ENCODE measurements around the gene BORA.

The BORA gene

DNA sequence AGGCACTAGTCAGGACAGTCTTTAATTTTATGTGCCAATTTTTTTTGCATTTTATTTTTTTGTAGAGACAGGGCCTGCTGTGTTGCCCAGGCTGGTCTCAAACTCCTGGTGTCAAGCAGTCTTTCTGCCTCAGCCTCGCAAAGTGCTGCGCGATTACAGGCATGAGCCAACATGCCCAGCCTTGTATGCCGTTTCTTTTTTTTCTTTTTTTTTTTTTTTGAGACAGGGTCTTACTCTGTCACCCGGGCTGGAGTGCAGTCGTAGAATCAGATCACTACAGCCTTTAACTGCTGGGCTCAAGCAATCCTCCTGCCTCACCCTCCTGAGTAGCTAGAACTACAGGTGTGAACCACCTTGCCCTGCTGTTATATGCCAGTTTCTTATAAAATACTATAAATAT is 26.4 kb downstream of the BORA start:
- Histone ChIP-seq H3K9me3 (ENCODE audit: insufficient read depth, low read depth, low read length) (no peaks in the 10 kb centered on the region), H3F3A (ENCODE audit: low read depth) (no peaks in the 10 kb centered on the region), H4K20me1 (ENCODE audit: insufficient read depth, low read length, poor library complexity, severe bottlenecking) (peaks cover 7% of the 10 kb centered on the region), H2AFZ (ENCODE audit: low read length) (no peak overlapping the region), H3K9ac (ENCODE audit: low read depth, low read length, poor library complexity, severe bottlenecking) (no peak overlapping the region), H3K27me3 (ENCODE audit: insufficient read depth, low read length, poor library complexity, severe bottlenecking) (no peaks in the 10 kb centered on the region), H3K36me3 (ENCODE audit: insufficient read depth, low read length) (peaks cover 83% of the 10 kb centered on the region; the same call in 1 of the 2 replicates), H3K4me2 (ENCODE audit: low read depth, low read length, poor library complexity, severe bottlenecking) (no peak overlapping the region), H3K9me2 (replicated peaks; ENCODE audit: low read depth, low read length) (no peaks in the 10 kb centered on the region), H3K79me2 (ENCODE audit: insufficient read depth, low read length) (peaks cover 15% of the 10 kb centered on the region), H3K4me1 (ENCODE audit: insufficient read depth, low read length, poor library complexity, severe bottlenecking) (no peaks in the 10 kb centered on the region), H3K4me3 (ENCODE audit: low read length, poor library complexity, severe bottlenecking) (no peak overlapping the region)
- no peak for TF ChIP-seq EZH2phosphoT487 (IDR thresholded peaks at IDR 0.05; ENCODE audit: borderline replicate concordance)
- TF ChIP-seq, protein P1, sequence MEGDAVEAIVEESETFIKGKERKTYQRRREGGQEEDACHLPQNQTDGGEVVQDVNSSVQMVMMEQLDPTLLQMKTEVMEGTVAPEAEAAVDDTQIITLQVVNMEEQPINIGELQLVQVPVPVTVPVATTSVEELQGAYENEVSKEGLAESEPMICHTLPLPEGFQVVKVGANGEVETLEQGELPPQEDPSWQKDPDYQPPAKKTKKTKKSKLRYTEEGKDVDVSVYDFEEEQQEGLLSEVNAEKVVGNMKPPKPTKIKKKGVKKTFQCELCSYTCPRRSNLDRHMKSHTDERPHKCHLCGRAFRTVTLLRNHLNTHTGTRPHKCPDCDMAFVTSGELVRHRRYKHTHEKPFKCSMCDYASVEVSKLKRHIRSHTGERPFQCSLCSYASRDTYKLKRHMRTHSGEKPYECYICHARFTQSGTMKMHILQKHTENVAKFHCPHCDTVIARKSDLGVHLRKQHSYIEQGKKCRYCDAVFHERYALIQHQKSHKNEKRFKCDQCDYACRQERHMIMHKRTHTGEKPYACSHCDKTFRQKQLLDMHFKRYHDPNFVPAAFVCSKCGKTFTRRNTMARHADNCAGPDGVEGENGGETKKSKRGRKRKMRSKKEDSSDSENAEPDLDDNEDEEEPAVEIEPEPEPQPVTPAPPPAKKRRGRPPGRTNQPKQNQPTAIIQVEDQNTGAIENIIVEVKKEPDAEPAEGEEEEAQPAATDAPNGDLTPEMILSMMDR (conservative IDR thresholded peaks at IDR 0.05; ENCODE audit: low read length): no peak

DNA sequence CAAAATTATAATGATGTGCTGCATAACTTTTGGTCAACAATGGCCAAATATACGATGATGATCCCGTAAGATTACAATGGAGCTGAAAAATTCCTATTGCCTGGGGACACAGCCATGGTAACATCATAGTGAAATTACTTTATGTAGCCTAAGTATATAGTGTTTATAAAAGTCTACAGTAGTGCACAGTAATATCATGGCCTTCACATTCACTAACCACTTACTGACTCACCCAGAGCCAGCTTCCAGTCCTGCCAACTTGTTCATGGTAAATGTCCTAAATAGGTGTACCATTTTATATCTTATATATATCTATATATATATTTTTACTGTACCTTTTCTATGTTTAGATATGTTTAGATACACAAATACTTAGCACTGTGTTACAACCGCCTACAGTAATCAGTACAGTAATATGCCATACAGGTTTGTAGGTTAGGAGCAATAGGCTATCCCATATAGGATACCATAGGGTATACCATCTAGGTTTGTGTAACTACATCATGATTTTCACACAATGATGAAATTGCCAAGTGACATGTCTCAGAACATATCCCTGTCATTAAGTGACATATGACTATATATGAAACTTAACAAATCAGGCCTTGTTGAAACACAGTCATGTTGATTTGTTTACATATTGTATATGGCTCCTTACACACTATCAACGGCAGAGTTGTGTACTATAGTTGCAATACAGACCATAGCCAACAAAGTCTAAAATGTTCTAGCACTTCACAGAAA is 30.2 kb downstream of the BORA start:
- no peak for TF ChIP-seq EZH2phosphoT487 (IDR thresholded peaks at IDR 0.05; ENCODE audit: borderline replicate concordance)
- TF ChIP-seq, protein P1 (conservative IDR thresholded peaks at IDR 0.05; ENCODE audit: low read length): no peak
- Histone ChIP-seq H3K27me3 (ENCODE audit: insufficient read depth, low read length, poor library complexity, severe bottlenecking) (no peaks in the 10 kb centered on the region), H4K20me1 (ENCODE audit: insufficient read depth, low read length, poor library complexity, severe bottlenecking) (no peaks in the 10 kb centered on the region), H3K4me1 (ENCODE audit: insufficient read depth, low read length, poor library complexity, severe bottlenecking) (no peaks in the 10 kb centered on the region), H2AFZ (ENCODE audit: low read length) (no peak overlapping the region), H3K9me3 (ENCODE audit: insufficient read depth, low read depth, low read length) (no peaks in the 10 kb centered on the region), H3K9ac (ENCODE audit: low read depth, low read length, poor library complexity, severe bottlenecking) (no peak overlapping the region), H3K79me2 (ENCODE audit: insufficient read depth, low read length) (no peaks in the 10 kb centered on the region), H3F3A (ENCODE audit: low read depth) (no peaks in the 10 kb centered on the region), H3K36me3 (ENCODE audit: insufficient read depth, low read length) (peaks cover 85% of the 10 kb centered on the region; the same call in 1 of the 2 replicates), H3K9me2 (replicated peaks; ENCODE audit: low read depth, low read length) (no peaks in the 10 kb centered on the region), H3K4me2 (ENCODE audit: low read depth, low read length, poor library complexity, severe bottlenecking) (no peak overlapping the region), H3K4me3 (ENCODE audit: low read length, poor library complexity, severe bottlenecking) (no peak overlapping the region)

DNA sequence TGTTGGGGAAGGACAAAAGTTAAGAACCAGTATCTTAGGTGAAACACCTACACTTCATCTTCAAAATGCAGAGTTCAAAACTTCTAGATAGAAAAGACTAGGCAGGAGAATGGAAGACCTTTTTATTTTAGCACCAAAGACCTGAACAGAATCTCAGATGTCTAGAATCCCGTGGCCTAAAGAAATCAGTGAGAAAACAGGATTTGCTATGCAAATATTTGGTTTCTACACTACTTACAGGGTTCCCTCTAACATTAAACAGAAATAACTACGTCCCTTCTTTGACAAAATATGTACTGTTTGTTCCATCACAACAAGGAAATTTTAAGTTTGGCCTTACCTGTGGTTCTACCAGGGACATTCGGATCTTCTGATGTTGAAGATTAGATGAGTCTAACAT is 32.5 kb downstream of the BORA start:
- Histone ChIP-seq H3K79me2 (ENCODE audit: insufficient read depth, low read length) (no peaks in the 10 kb centered on the region), H3K36me3 (ENCODE audit: insufficient read depth, low read length) (peaks cover 93% of the 10 kb centered on the region; the same call in 1 of the 2 replicates), H3K27me3 (ENCODE audit: insufficient read depth, low read length, poor library complexity, severe bottlenecking) (no peaks in the 10 kb centered on the region), H3K9ac (ENCODE audit: low read depth, low read length, poor library complexity, severe bottlenecking) (no peak overlapping the region), H4K20me1 (ENCODE audit: insufficient read depth, low read length, poor library complexity, severe bottlenecking) (no peaks in the 10 kb centered on the region), H3K9me3 (ENCODE audit: insufficient read depth, low read depth, low read length) (no peaks in the 10 kb centered on the region), H3K4me2 (ENCODE audit: low read depth, low read length, poor library complexity, severe bottlenecking) (no peak overlapping the region), H3K9me2 (replicated peaks; ENCODE audit: low read depth, low read length) (no peaks in the 10 kb centered on the region), H3K4me1 (ENCODE audit: insufficient read depth, low read length, poor library complexity, severe bottlenecking) (no peaks in the 10 kb centered on the region), H3F3A (ENCODE audit: low read depth) (no peaks in the 10 kb centered on the region), H2AFZ (ENCODE audit: low read length) (no peak overlapping the region), H3K4me3 (ENCODE audit: low read length, poor library complexity, severe bottlenecking) (no peak overlapping the region)
- TF ChIP-seq, protein P1 (conservative IDR thresholded peaks at IDR 0.05; ENCODE audit: low read length): no peak
- no peak for TF ChIP-seq EZH2phosphoT487 (IDR thresholded peaks at IDR 0.05; ENCODE audit: borderline replicate concordance)
